Osteocyte (in vitro differentiated cells): ENCODE data around the gene MYO1F. TPM values are rescaled to one million over a fixed set of nuclear protein-coding genes. Genes with fewer than 3 reads are reported as not detected.
A peak's percentile ranks its signal among the peaks of the same experiment; 100 is the strongest.

Experiments used
- DNase-seq: peaks from one replicate; pipeline ENCODE4 v3.0.0; 2021; ENCODE audit warnings: mixed read lengths; ENCODE audit not compliant: unreplicated experiment; ENCODE audit errors: extremely low spot score
- H3K27ac Mint-ChIP-seq: one replicate; pipeline ENCODE4 v1.8.0; 2021; ENCODE audit warnings: mild to moderate bottlenecking, mixed read lengths; ENCODE audit not compliant: unreplicated experiment
- H3K27me3 Mint-ChIP-seq: one replicate; pipeline ENCODE4 v1.8.0; 2021; ENCODE audit warnings: mixed read lengths; ENCODE audit not compliant: unreplicated experiment
- H3K36me3 Mint-ChIP-seq: one replicate; pipeline ENCODE4 v1.8.0; 2021; ENCODE audit warnings: mixed read lengths; ENCODE audit not compliant: unreplicated experiment
- H3K4me1 Mint-ChIP-seq: one replicate; pipeline ENCODE4 v1.8.0; 2021; ENCODE audit warnings: mixed read lengths; ENCODE audit not compliant: unreplicated experiment
- H3K4me3 Mint-ChIP-seq: one replicate; pipeline ENCODE4 v1.8.0; 2021; ENCODE audit warnings: mild to moderate bottlenecking, moderate library complexity, mixed read lengths; ENCODE audit not compliant: unreplicated experiment
- H3K9me3 Mint-ChIP-seq: one replicate; pipeline ENCODE4 v1.8.0; 2021; ENCODE audit warnings: mixed read lengths; ENCODE audit not compliant: unreplicated experiment
- total RNA-seq: library from RNA; stranded (reverse); gene quantifications from 2 replicates; pipeline ENCODE4 v1.2.1, GENCODE V29; 2021
- TF ChIP-seq, protein P1 (sequence below): fragments of 200-600 bp; sonication (generic); IDR thresholded peaks from 2 replicates; pipeline ENCODE4 v1.5.0; 2021; ENCODE audit warnings: antibody characterized with exemption, mild to moderate bottlenecking, moderate library complexity

Gene MYO1F
- total RNA-seq, 1 donor from 2014 or later = 0.43 TPM

DNA sequence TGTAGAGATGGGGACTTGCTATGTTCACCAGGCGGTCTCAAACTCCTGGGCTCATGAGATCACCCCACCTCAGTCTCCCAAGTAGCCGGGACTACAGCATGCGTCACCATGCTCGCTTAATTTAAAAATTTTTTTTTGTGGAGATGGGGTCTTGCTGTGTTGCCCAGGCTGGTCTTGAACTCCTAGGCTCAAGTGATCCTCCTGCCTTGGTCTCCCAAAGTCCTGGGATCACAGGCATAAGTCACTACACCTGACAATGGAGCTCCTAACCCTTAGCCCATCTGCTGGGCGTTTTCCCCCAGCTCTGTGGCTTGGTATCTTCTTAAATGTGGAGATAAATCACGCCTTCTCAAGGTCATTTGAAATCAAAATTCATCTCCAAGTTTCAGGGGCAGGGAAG is 39.6 kb upstream of the MYO1F start:
- H3K36me3 Mint-ChIP-seq = no peaks in the 10 kb centered on the region
- H3K4me1 Mint-ChIP-seq = peaks cover 21% of the 10 kb centered on the region
- H3K9me3 Mint-ChIP-seq = no peaks in the 10 kb centered on the region
- H3K4me3 Mint-ChIP-seq = no peak overlapping the region
- TF ChIP-seq, protein P1, sequence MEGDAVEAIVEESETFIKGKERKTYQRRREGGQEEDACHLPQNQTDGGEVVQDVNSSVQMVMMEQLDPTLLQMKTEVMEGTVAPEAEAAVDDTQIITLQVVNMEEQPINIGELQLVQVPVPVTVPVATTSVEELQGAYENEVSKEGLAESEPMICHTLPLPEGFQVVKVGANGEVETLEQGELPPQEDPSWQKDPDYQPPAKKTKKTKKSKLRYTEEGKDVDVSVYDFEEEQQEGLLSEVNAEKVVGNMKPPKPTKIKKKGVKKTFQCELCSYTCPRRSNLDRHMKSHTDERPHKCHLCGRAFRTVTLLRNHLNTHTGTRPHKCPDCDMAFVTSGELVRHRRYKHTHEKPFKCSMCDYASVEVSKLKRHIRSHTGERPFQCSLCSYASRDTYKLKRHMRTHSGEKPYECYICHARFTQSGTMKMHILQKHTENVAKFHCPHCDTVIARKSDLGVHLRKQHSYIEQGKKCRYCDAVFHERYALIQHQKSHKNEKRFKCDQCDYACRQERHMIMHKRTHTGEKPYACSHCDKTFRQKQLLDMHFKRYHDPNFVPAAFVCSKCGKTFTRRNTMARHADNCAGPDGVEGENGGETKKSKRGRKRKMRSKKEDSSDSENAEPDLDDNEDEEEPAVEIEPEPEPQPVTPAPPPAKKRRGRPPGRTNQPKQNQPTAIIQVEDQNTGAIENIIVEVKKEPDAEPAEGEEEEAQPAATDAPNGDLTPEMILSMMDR = no peak
- H3K27me3 Mint-ChIP-seq = peaks cover 9% of the 10 kb centered on the region
- no peak overlapping the region for H3K27ac Mint-ChIP-seq
- no peak for DNase-seq

DNA sequence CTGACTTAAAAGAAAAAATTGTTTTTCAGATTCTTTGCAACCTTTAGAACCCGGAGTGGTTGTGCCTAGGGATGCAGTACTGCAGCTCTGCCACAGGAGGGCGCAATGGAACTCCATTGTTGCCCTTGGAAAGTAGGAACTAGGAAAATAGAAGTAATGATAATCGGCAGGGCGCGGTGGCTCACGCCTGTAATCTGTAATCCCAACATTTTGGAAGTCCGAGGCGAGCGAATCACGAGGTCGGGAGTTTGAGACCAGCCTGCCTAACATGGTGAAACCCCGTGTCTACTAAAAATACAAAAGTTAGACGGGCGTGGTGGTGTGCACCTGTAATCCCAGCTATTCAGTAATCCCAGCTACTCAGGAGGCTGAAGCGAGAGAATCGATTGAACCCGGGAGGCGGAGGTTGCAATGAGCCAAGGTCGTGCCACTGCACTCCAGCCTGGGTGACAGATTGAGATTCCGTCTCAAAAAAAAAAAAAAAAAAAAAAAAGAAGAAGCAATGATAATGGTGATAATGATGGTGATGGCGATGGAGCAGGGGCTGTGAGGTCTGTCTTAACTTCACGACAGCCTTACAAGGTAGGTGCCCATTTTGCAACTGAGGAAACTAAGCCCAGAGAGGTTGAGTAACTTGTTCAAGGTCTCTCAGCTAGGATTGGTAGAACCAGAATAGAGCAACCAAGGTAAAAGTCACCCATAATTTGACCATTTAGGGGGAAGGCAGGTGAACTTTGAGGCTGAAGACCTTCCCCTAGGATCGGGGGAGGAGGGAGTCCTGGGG is 38.8 kb upstream of the MYO1F start:
- no peak overlapping the region for H3K4me3 Mint-ChIP-seq
- H3K27me3 Mint-ChIP-seq = peaks cover 9% of the 10 kb centered on the region
- TF ChIP-seq, protein P1 = peak; percentile 97
- peaks cover 27% of the 10 kb centered on the region for H3K4me1 Mint-ChIP-seq
- H3K9me3 Mint-ChIP-seq = no peaks in the 10 kb centered on the region
- H3K27ac Mint-ChIP-seq = no peak overlapping the region
- DNase-seq = no peak
- no peaks in the 10 kb centered on the region for H3K36me3 Mint-ChIP-seq

DNA sequence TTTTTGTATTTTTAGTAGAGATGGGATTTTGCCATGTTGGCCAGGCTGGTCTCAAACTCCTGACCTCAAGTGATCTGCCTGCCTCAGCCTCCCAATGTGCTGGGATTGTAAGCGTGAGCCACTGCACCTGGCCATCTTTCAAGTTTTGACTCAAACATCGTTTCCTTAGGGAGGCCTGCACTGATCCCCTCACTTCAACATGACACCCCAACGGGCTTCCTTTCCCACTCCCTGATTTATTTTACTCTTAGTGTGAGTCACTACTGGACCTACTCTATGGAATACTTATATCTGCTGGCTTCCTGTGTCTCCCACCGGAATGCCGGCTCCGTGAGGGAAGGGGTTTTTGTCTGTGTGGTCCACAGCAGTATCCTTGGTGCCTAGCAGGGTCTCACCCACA is 37.8 kb upstream of the MYO1F start:
- Mint-ChIP-seq H3K36me3 (no peaks in the 10 kb centered on the region), H3K4me3 (no peak overlapping the region), H3K27me3 (peaks cover under 1% of the 10 kb centered on the region), H3K4me1 (peaks cover 27% of the 10 kb centered on the region), H3K27ac (peak overlapping the region; percentile 9), H3K9me3 (no peaks in the 10 kb centered on the region)
- DNase-seq = no peak
- TF ChIP-seq, protein P1 = no peak

DNA sequence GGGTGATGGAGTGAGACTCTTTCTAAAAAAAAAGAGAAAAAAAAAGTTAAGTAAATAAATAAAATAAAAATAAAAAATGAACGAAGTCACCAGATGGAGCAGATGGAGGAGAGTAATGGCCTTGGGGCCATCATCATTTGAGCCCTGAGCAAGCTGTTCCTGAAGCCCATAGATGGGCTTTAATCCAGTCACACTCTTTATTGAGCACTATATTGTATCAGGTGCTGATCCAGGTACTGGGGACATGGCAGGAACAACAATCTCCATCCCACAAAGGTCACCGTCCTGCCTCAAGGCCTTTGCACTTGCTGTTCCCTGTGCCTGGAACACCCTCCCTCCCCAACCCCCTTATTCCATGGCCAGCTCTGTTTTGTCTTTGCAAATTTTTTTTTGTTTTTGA is 37.2 kb upstream of the MYO1F start:
- H3K36me3 Mint-ChIP-seq = no peaks in the 10 kb centered on the region
- TF ChIP-seq, protein P1 = no peak
- H3K27me3 Mint-ChIP-seq = no peaks in the 10 kb centered on the region
- H3K27ac Mint-ChIP-seq = no peak overlapping the region
- H3K4me1 Mint-ChIP-seq = peaks cover 27% of the 10 kb centered on the region
- no peak for DNase-seq
- no peak overlapping the region for H3K4me3 Mint-ChIP-seq
- no peaks in the 10 kb centered on the region for H3K9me3 Mint-ChIP-seq

DNA sequence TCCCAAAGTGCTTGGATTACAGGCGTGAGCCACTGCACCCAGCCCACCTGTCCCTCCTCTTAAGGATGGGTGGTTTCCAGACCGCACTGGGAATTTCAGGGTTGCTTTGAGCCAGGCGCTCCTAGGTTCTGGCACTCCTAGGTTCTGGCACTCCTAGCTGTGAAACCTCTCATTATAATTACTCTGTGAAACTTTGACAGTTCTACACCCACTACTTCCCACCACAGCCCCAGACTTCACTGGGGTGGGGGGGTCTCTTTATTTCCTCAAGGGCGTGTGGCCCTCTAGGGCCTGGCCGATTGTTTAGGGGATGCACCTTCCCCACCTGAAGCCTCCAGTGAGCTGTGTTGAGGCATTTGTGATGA is 35.5 kb upstream of the MYO1F start:
- peaks cover 2% of the 10 kb centered on the region for H3K36me3 Mint-ChIP-seq
- H3K27ac Mint-ChIP-seq = no peak overlapping the region
- peaks cover 35% of the 10 kb centered on the region for H3K4me1 Mint-ChIP-seq
- DNase-seq = no peak
- no peak overlapping the region for H3K4me3 Mint-ChIP-seq
- TF ChIP-seq, protein P1 = no peak
- H3K27me3 Mint-ChIP-seq = no peaks in the 10 kb centered on the region
- no peaks in the 10 kb centered on the region for H3K9me3 Mint-ChIP-seq
